GM23338 (cell line): ENCODE data around the gene DENND5B. TPM values are rescaled to one million over a fixed set of nuclear protein-coding genes. Genes with fewer than 3 reads are reported as not detected.

ENCODE experiments used
- ATAC-seq: fragments of 200-7000 bp; cut with Tn5 transposase; 3 replicates; pipeline ENCODE4 v1.9.1; 2020
- DNase-seq: peaks from one replicate; pipeline ENCODE4 v3.0.0-alpha.2; 2015; ENCODE audit warnings: low spot score
- H2AFZ ChIP-seq: fragments of 200-600 bp; sonication (generic); 2 replicates; pipeline ENCODE4 v1.8.0; 2016; ENCODE audit warnings: antibody characterized with exemption, mild to moderate bottlenecking, moderate library complexity
- H3F3A ChIP-seq: fragments of 200-600 bp; sonication (generic); replicated peaks from 2 replicates; pipeline ENCODE4 v1.8.0; 2017; ENCODE audit warnings: antibody characterized with exemption, mixed run types, low read depth
- H3K27ac ChIP-seq: fragments of 200-600 bp; sonication (generic); 2 replicates; pipeline ENCODE4 v1.6.1; 2016; ENCODE audit warnings: low read depth
- H3K27me3 ChIP-seq: fragments of 200-600 bp; sonication (generic); 2 replicates; pipeline ENCODE4 v1.8.0; 2016; ENCODE audit warnings: mild to moderate bottlenecking, mixed run types, moderate library complexity; ENCODE audit not compliant: insufficient read depth
- H3K36me3 ChIP-seq: fragments of 200-600 bp; sonication (generic); 2 replicates; pipeline ENCODE4 v1.8.0; 2016; ENCODE audit warnings: mild to moderate bottlenecking; ENCODE audit not compliant: insufficient read depth
- H3K4me1 ChIP-seq: fragments of 200-600 bp; sonication (generic); 2 replicates; pipeline ENCODE4 v1.8.0; 2016; ENCODE audit warnings: mild to moderate bottlenecking, moderate library complexity; ENCODE audit not compliant: insufficient read depth
- H3K4me2 ChIP-seq: fragments of 200-600 bp; sonication (generic); 2 replicates; pipeline ENCODE4 v1.7.1; 2017; ENCODE audit warnings: mixed run types
- H3K4me3 ChIP-seq: fragments of 200-600 bp; sonication (generic); 2 replicates; pipeline ENCODE4 v1.6.1; 2016; ENCODE audit warnings: mixed run types
- H3K79me2 ChIP-seq: fragments of 200-600 bp; sonication (generic); replicated peaks from 2 replicates; pipeline ENCODE4 v1.8.0; 2017; ENCODE audit warnings: mild to moderate bottlenecking; ENCODE audit not compliant: insufficient read depth
- H3K9me2 ChIP-seq: fragments of 200-600 bp; sonication (generic); 2 replicates; pipeline ENCODE4 v1.8.0; 2017; ENCODE audit not compliant: insufficient read depth
- H4K20me1 ChIP-seq: fragments of 200-600 bp; sonication (generic); replicated peaks from 2 replicates; pipeline ENCODE4 v1.8.0; 2017; ENCODE audit warnings: mild to moderate bottlenecking; ENCODE audit not compliant: insufficient read depth
- H3K27ac Mint-ChIP-seq: 2 replicates; pipeline ENCODE4 v1.8.0; 2020; ENCODE audit warnings: inconsistent platforms, mild to moderate bottlenecking, moderate library complexity, mixed read lengths
- H3K27me3 Mint-ChIP-seq: 3 replicates; pipeline ENCODE4 v1.8.0; 2022; ENCODE audit warnings: low read depth, mild to moderate bottlenecking, moderate library complexity, mixed read lengths, inconsistent platforms; ENCODE audit not compliant: insufficient read depth, poor library complexity
- H3K36me3 Mint-ChIP-seq: 3 replicates; pipeline ENCODE4 v1.8.0; 2021; ENCODE audit warnings: low read depth, mild to moderate bottlenecking, inconsistent platforms, moderate library complexity, mixed read lengths
- H3K4me1 Mint-ChIP-seq: 3 replicates; pipeline ENCODE4 v1.8.0; 2020; ENCODE audit warnings: mild to moderate bottlenecking, inconsistent platforms, mixed read lengths
- H3K4me3 Mint-ChIP-seq: 3 replicates; pipeline ENCODE4 v1.8.0; 2021; ENCODE audit warnings: moderate library complexity, mild to moderate bottlenecking, inconsistent platforms, mixed read lengths
- H3K9me3 Mint-ChIP-seq: 3 replicates; pipeline ENCODE4 v1.8.0; 2020; ENCODE audit warnings: moderate library complexity, mild to moderate bottlenecking, inconsistent platforms, mixed read lengths
- CREB1 ChIP-seq: fragments of 250-450 bp; sonication (Bioruptor Pico); IDR thresholded peaks from 2 replicates; pipeline ENCODE4 v1.5.0; 2020; ENCODE audit warnings: low read depth, mild to moderate bottlenecking, moderate library complexity
- CTCF ChIP-seq, 2 experiments: fragments of 200-600 bp in 1 of 2; sonication (generic) in 1 of 2; conservative IDR thresholded peaks; 2 replicates each; pipeline versions ENCODE4 v1.5.1 to v1.6.1; 2016 to 2017; ENCODE audit warnings: antibody characterized with exemption in 2 of 2, low read depth in 2 of 2, mild to moderate bottlenecking in 2 of 2, moderate library complexity in 1 of 2
- ETS1 ChIP-seq: IDR thresholded peaks from 2 replicates; pipeline ENCODE4 v1.6.1; 2016; ENCODE audit warnings: antibody characterized with exemption
- EZH2phosphoT487 ChIP-seq: fragments of 200-600 bp; sonication (generic); IDR thresholded peaks from one replicate; pipeline ENCODE4 v1.8.1; 2018; ENCODE audit warnings: antibody characterized with exemption; ENCODE audit not compliant: unreplicated experiment
- NANOG ChIP-seq: IDR thresholded peaks from 2 replicates; pipeline ENCODE4 v1.6.1; 2016; ENCODE audit warnings: antibody characterized with exemption, borderline replicate concordance
- POLR2AphosphoS5 ChIP-seq: IDR thresholded peaks from 2 replicates; pipeline ENCODE4 v1.6.1; 2016; ENCODE audit warnings: antibody characterized with exemption, low read depth
- REST ChIP-seq: IDR thresholded peaks from one replicate; pipeline ENCODE4 v1.6.1; 2018; ENCODE audit warnings: antibody characterized with exemption; ENCODE audit not compliant: unreplicated experiment
- STAT1 ChIP-seq: IDR thresholded peaks from one replicate; pipeline ENCODE4 v1.6.1; 2016; ENCODE audit warnings: antibody characterized with exemption; ENCODE audit not compliant: unreplicated experiment
- ZNF114 ChIP-seq: fragments of 250-450 bp; sonication (Bioruptor Pico); IDR thresholded peaks from 2 replicates; pipeline ENCODE4 v1.5.0; 2020; ENCODE audit warnings: mild to moderate bottlenecking, moderate library complexity
- ZNF462 ChIP-seq: fragments of 250-450 bp; sonication (Bioruptor Pico); IDR thresholded peaks from 2 replicates; pipeline ENCODE4 v1.5.0; 2020; ENCODE audit warnings: mild to moderate bottlenecking, moderate library complexity
- polyA plus RNA-seq: library from polyadenylated mRNA; unstranded; fragments of >200 nt; fragmentation: Nextera tagmentation; extraction: Ambion mirVana; gene quantifications from 2 replicates; pipeline ENCODE4 v1.2.1, GENCODE V29; 2016
- total RNA-seq: library from RNA; depleted of rRNA; stranded (reverse); fragments of >200 nt; shearing (Covaris generic); gene quantifications from 2 replicates; pipeline ENCODE4 v1.2.3, GENCODE V29; 2014

DENND5B gene
- total and polyA plus RNA-seq, 2 experiments from 2014 or later = 6.5 to 17.2 TPM

- peaks cover 15% of the 10 kb centered on the region for H3K27me3 Mint-ChIP-seq
- H3K36me3 ChIP-seq = no peaks in the 10 kb centered on the region
- H3K4me2 ChIP-seq = no peak overlapping the region
- H3K9me2 ChIP-seq = peaks cover 3% of the 10 kb centered on the region; the same call in 1 of the 2 replicates
- ATAC-seq = no peak
- H3K4me1 ChIP-seq = peaks cover 20% of the 10 kb centered on the region
- TF ChIP-seq POLR2AphosphoS5 (no peak), REST (no peak), ETS1 (no peak), EZH2phosphoT487 (no peak), NANOG (no peak), STAT1 (no peak), CREB1 (CRISPR knock-in tag) (no peak)
- H3K4me1 Mint-ChIP-seq = peaks cover 26% of the 10 kb centered on the region
- peaks cover 62% of the 10 kb centered on the region for H3K79me2 ChIP-seq
- no peaks in the 10 kb centered on the region; the same call in 1 of the 3 replicates for H3K9me3 Mint-ChIP-seq
- no peak for DNase-seq
- H2AFZ ChIP-seq = no peak overlapping the region
- H3K27me3 ChIP-seq = peaks cover 24% of the 10 kb centered on the region
- H3K27ac ChIP-seq = no peak overlapping the region
- H3F3A ChIP-seq = peaks cover 6% of the 10 kb centered on the region; the same call in 1 of the 2 replicates
- H3K4me3 Mint-ChIP-seq = no peak overlapping the region
- no peak overlapping the region for H3K4me3 ChIP-seq
- H3K27ac Mint-ChIP-seq = no peak overlapping the region
- peaks cover 11% of the 10 kb centered on the region for H3K36me3 Mint-ChIP-seq
- peaks cover 8% of the 10 kb centered on the region for H4K20me1 ChIP-seq
Measured at GRCh38 chr12:31586728-31587127, 4.2 kb downstream of the DENND5B start.

- no peak overlapping the region for H3K4me3 ChIP-seq
- no peak overlapping the region for H3K27ac Mint-ChIP-seq
- H3K27me3 Mint-ChIP-seq = peaks cover 10% of the 10 kb centered on the region
- no peaks in the 10 kb centered on the region for H3K36me3 ChIP-seq
- no peaks in the 10 kb centered on the region for H3F3A ChIP-seq
- peaks cover 62% of the 10 kb centered on the region for H3K79me2 ChIP-seq
- H3K9me2 ChIP-seq = peaks cover 3% of the 10 kb centered on the region; the same call in 1 of the 2 replicates
- peaks cover 8% of the 10 kb centered on the region for H4K20me1 ChIP-seq
- peaks cover 11% of the 10 kb centered on the region for H3K36me3 Mint-ChIP-seq
- H3K4me1 ChIP-seq = peaks cover 16% of the 10 kb centered on the region
- H3K27me3 ChIP-seq = peaks cover 19% of the 10 kb centered on the region
- H3K4me3 Mint-ChIP-seq = no peak overlapping the region
- no peak overlapping the region for H3K27ac ChIP-seq
- ATAC-seq = no peak
- H2AFZ ChIP-seq = no peak overlapping the region
- H3K4me2 ChIP-seq = no peak overlapping the region
- DNase-seq = no peak
- peaks cover 22% of the 10 kb centered on the region for H3K4me1 Mint-ChIP-seq
- no peaks in the 10 kb centered on the region; the same call in 1 of the 3 replicates for H3K9me3 Mint-ChIP-seq
- TF ChIP-seq ZNF462 (CRISPR knock-in tag) (no peak), CTCF (conservative IDR thresholded peaks at IDR 0.05; ENCODE audit: low read depth in 2 of 2) (no peak), ZNF114 (CRISPR knock-in tag) (no peak), STAT1 (no peak)
Measured at GRCh38 chr12:31585895-31586294, 5.0 kb downstream of the DENND5B start.
